Thyroid gland (tissue), 4 donors: ENCODE results near the gene MTUS2. TPM values are rescaled to one million over a fixed set of nuclear protein-coding genes. Genes with fewer than 3 reads are reported as not detected.

Experiments used
- DNase-seq, 2 donors: peaks; one replicate each; pipeline ENCODE4 v3.0.0-alpha.2; 2019
- H3K27ac ChIP-seq, 3 donors: fragments of 200-600 bp; sonication (generic); 1 replicate in 2 of 3; 2 replicates in 1 of 3; pipeline ENCODE4 v1.5.1; 2016 to 2019; ENCODE audit warnings: mild to moderate bottlenecking in 1 of 3, moderate library complexity in 1 of 3
- H3K27me3 ChIP-seq: fragments of 200-600 bp; sonication (generic); one replicate; pipeline ENCODE4 v1.5.1; 2019
- H3K36me3 ChIP-seq, 2 donors: fragments of 200-600 bp; sonication (generic); one replicate each; pipeline ENCODE4 v1.5.1; 2016 to 2019
- H3K4me1 ChIP-seq, 2 donors: fragments of 200-600 bp; sonication (generic); one replicate each; pipeline ENCODE4 v1.5.1; 2017 to 2019
- H3K4me3 ChIP-seq, 3 donors: fragments of 200-600 bp; sonication (generic); replicated peaks in 1 of 3; 1 replicate in 2 of 3; 2 replicates in 1 of 3; pipeline ENCODE4 v1.5.1; 2016; ENCODE audit warnings: mild to moderate bottlenecking in 1 of 3
- H3K9me3 ChIP-seq: fragments of 200-600 bp; sonication (generic); one replicate; pipeline ENCODE4 v1.5.1; 2017
- POLR2A ChIP-seq, 2 donors: fragments of 450-650 bp; IDR thresholded peaks; one replicate each; pipeline ENCODE4 v1.6.1; 2017; ENCODE audit warnings: antibody characterized with exemption in 2 of 2, mild to moderate bottlenecking in 2 of 2, moderate library complexity in 1 of 2
- WGBS, 2 donors: methylation state at CpG; one replicate each; pipeline ENCODE4 v1.1.5; 2017; 5-methylcytosine and 5-hydroxymethylcytosine counted together
- intact Hi-C: fragments of 100-400 bp; cut with DNase I; formaldehyde crosslinking; loops from one replicate; pipeline ENCODE4 v1.15.1; 2023
- total RNA-seq, 4 donors: library from RNA; depleted of rRNA; stranded (reverse); fragments of >200 nt; gene quantifications; one replicate each; pipeline ENCODE4 v1.2.3, GENCODE V29; 2016
- TF ChIP-seq, protein P1 (sequence below), 6 experiments: fragments of 200-600 bp in 3 of 6; fragments of 450-650 bp in 3 of 6; sonication (generic) in 3 of 6; IDR thresholded peaks; one replicate each; pipeline ENCODE4 v1.5.1; 2016 to 2019; ENCODE audit warnings: antibody characterized with exemption in 6 of 6, mild to moderate bottlenecking in 2 of 6, inconsistent platforms in 1 of 6, moderate library complexity in 1 of 6

MTUS2 gene
- total RNA-seq, 4 donors from 2014 or later, result 0.98 to 1.5 (median 1.1) TPM

DNA sequence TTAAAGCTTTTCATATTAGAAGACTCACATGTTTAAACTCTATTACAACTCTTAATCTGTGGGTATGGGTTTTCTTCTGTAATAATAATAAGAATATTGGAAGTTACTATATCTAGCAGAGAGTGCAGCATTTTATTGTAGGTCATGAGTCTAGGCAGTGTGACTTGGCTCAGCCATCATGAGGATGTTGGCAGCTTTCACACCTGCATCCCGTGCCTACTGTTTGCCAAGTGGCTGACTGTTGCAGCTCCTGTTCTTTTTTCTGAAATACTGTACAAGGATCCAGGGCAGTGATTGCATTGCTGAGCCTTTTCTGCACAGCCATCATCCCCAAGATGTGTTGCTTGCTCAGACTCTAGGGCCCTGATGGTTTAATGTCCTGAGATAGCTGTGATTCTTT lies 47.4 kb downstream of the MTUS2 start:
- no peaks in the 10 kb centered on the region for H3K4me1 ChIP-seq
- intact Hi-C loops, result no loop called here
- DNase-seq, result no peak
- no peaks in the 10 kb centered on the region for H3K9me3 ChIP-seq
- no peak overlapping the region for H3K4me3 ChIP-seq
- 89 to 91% methylated on average over 1 of the region's 1 CpG for WGBS, 2 donors
- no peak overlapping the region for H3K27ac ChIP-seq
- no peaks in the 10 kb centered on the region for H3K27me3 ChIP-seq
- TF ChIP-seq, protein P1, sequence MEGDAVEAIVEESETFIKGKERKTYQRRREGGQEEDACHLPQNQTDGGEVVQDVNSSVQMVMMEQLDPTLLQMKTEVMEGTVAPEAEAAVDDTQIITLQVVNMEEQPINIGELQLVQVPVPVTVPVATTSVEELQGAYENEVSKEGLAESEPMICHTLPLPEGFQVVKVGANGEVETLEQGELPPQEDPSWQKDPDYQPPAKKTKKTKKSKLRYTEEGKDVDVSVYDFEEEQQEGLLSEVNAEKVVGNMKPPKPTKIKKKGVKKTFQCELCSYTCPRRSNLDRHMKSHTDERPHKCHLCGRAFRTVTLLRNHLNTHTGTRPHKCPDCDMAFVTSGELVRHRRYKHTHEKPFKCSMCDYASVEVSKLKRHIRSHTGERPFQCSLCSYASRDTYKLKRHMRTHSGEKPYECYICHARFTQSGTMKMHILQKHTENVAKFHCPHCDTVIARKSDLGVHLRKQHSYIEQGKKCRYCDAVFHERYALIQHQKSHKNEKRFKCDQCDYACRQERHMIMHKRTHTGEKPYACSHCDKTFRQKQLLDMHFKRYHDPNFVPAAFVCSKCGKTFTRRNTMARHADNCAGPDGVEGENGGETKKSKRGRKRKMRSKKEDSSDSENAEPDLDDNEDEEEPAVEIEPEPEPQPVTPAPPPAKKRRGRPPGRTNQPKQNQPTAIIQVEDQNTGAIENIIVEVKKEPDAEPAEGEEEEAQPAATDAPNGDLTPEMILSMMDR (IDR thresholded peaks at IDR 0.05), result no peak
- TF ChIP-seq POLR2A (IDR thresholded peaks at IDR 0.05), result no peak
- no peaks in the 10 kb centered on the region for H3K36me3 ChIP-seq

DNA sequence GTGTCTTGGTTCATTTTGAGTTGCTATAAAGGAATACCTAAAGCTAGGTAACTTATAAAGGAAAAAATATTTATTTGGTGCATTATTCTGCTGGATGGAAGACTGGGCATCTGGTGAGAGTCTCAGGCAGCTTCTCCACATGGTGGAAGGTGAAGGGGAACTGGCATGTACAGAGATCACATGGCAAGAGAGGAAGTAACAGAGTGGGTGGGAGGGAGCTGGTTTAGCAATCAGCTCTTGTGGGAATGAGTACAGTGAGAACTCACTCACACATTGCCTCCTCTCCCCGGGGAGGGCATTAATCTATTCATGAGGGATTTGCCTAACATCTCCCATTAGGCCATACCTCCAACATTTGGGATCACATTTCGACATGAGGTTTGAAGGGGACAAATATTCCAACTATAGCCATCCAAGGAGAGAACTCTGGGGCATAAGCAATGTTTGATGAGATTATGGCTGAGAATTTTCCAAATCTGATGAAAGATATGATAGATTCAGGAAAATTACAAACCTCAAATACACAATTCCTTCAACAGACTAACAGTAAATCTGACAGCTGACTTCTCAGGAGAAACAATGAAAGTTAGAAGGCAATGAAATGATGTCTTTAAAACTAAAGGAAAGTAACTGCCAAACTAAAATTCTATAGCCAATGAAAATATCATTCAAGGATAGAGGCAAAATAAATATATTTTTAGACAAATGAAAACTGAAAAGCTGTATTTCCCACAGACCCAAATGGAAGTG lies 52.5 kb downstream of the MTUS2 start:
- WGBS, 2 donors, result 72 to 77% methylated on average over 2 of the region's 2 CpGs
- no peaks in the 10 kb centered on the region for H3K4me1 ChIP-seq
- no peak for TF ChIP-seq POLR2A (IDR thresholded peaks at IDR 0.05)
- TF ChIP-seq, protein P1 (IDR thresholded peaks at IDR 0.05), result no peak

DNA sequence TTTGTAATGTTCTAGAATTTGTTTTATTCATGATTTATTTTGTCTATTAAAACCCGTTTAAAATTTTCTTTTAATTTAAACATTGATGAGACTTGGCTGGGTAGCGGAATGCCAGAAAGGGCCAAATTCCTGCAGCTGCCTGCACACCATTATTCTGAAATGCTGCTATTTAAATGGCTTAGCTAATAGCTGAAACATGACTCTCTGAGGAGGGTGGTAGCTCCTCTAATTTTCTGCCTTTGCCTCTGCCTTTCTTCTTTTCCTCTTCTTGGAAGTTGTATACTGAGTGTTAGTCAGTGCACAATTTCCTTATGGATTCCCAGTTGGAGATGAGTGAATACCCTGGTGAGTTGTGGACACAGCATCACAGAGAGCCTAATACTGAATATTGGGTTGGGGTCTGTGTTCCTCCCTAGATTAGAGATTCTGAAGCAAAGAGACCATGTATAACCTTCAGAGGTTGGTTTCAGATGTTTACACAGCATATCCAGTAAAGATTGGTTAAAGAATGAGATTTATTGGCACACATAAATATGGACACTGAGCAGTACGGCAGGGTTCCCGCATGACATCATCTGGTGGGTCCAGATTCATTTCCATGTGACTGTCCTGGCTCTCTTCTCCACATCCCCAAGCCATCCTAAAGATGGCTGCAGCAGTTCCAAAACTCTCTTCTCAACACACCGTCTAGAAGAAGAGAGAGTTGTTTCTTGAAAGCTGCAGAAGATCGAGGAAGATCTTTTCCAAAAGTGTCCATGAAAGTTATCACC lies 55.9 kb downstream of the MTUS2 start:
- no peak overlapping the region for H3K4me3 ChIP-seq
- H3K9me3 ChIP-seq, result no peaks in the 10 kb centered on the region
- no peaks in the 10 kb centered on the region for H3K4me1 ChIP-seq
- TF ChIP-seq POLR2A (IDR thresholded peaks at IDR 0.05), result no peak
- TF ChIP-seq, protein P1 (IDR thresholded peaks at IDR 0.05), result no peak
- no peaks in the 10 kb centered on the region for H3K36me3 ChIP-seq
- no peak overlapping the region for H3K27ac ChIP-seq
- no peaks in the 10 kb centered on the region for H3K27me3 ChIP-seq
- DNase-seq, result no peak
- 92 to 94% methylated on average over 6 of the region's 6 CpGs for WGBS, 2 donors
- intact Hi-C loops, result no loop called here

More for the DNA sequence above, 52.5 kb downstream of the MTUS2 start:
- H3K9me3 ChIP-seq, result no peaks in the 10 kb centered on the region
- intact Hi-C loops, result no loop called here
- no peaks in the 10 kb centered on the region for H3K36me3 ChIP-seq
- no peak overlapping the region for H3K27ac ChIP-seq
- DNase-seq, result no peak
- H3K27me3 ChIP-seq, result no peaks in the 10 kb centered on the region
- H3K4me3 ChIP-seq, result no peak overlapping the region

DNA sequence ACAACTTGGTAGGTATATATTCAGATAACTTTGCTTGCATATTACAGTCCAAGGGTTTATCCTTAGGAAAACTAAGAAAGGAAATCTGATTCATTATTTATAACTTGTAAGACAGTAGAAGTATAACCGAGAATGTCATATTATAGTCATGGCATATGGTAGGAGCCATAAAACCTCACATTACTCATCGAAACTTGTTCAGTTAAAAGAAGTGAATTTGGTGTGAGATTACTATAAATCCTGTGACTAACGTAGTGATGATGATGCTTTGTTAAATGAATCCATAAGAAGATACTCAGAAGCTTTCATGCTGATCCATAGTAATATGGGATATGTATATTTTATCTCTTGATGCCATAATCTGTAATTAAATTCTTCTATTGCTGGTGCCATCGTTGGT lies 57.3 kb downstream of the MTUS2 start:
- Histone ChIP-seq H3K27ac (no peak overlapping the region), H3K4me1 (no peaks in the 10 kb centered on the region), H3K4me3 (no peak overlapping the region), H3K36me3 (no peaks in the 10 kb centered on the region), H3K9me3 (no peaks in the 10 kb centered on the region), H3K27me3 (no peaks in the 10 kb centered on the region)
- no peak for DNase-seq
- no peak for TF ChIP-seq POLR2A (IDR thresholded peaks at IDR 0.05)
- TF ChIP-seq, protein P1 (IDR thresholded peaks at IDR 0.05), result no peak
- intact Hi-C loops, result no loop called here
- 87 to 89% methylated on average over 4 of the region's 4 CpGs for WGBS, 2 donors

DNA sequence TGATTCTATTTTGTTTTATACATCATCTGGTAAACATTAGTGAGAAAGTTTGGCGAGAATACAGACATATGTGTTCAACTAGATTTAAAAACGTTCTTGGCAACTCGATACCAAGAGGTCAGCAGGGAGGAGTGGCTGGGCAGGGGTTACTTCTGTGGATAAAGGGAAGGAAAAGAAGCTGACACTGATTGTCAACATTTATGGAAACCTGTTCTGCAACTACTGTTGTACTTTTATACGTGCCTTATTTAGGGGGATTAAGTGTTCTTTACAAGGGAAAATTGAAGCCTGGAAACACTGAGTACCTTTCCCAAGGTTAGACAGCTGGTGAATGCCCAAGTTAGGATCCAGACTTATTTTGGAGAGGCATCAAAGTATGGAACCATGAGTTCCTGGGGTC lies 65.0 kb downstream of the MTUS2 start:
- TF ChIP-seq, protein P1 (IDR thresholded peaks at IDR 0.05), result no peak
- Histone ChIP-seq H3K4me3 (no peak overlapping the region), H3K4me1 (no peaks in the 10 kb centered on the region), H3K27me3 (no peaks in the 10 kb centered on the region), H3K36me3 (no peaks in the 10 kb centered on the region), H3K9me3 (no peaks in the 10 kb centered on the region), H3K27ac (no peak overlapping the region)
- intact Hi-C loops, result no loop called here
- 34 to 36% methylated on average over 4 of the region's 4 CpGs for WGBS, 2 donors
- DNase-seq, result no peak
